Neural cell (in vitro differentiated cells): Measurements from ENCODE around the gene MFSD8. TPM values are rescaled to one million over a fixed set of nuclear protein-coding genes. Genes with fewer than 3 reads are reported as not detected.

Source experiments
- H2AFZ ChIP-seq: fragments of 200-600, 300-800 bp; sonication (generic), shearing (Covaris generic); 2 replicates; pipeline ENCODE4 v1.6.0; 2014; ENCODE audit warnings: low read depth, mild to moderate bottlenecking, antibody characterized with exemption, low read length, moderate library complexity
- H3F3A ChIP-seq: fragments of 200-600 bp; shearing (Covaris generic); 2 replicates; pipeline ENCODE4 v1.6.1; 2016; ENCODE audit warnings: mild to moderate bottlenecking, moderate library complexity, mixed read lengths, antibody characterized with exemption, low read length; ENCODE audit not compliant: insufficient read depth, poor library complexity, severe bottlenecking
- H3K27ac ChIP-seq: fragments of 200-600, 300-800 bp; sonication (generic), shearing (Covaris generic); 2 replicates; pipeline ENCODE4 v1.5.1; 2014; ENCODE audit warnings: mild to moderate bottlenecking, low read length, moderate library complexity
- H3K27me3 ChIP-seq: fragments of 300-800, 200-600 bp; sonication (generic), shearing (Covaris generic); 2 replicates; pipeline ENCODE4 v1.6.0; 2014; ENCODE audit warnings: mild to moderate bottlenecking, low read depth, low read length, moderate library complexity; ENCODE audit not compliant: insufficient read depth
- H3K36me3 ChIP-seq: fragments of 300-800, 200-600 bp; sonication (generic), shearing (Covaris generic); 2 replicates; pipeline ENCODE4 v1.5.1; 2014; ENCODE audit warnings: mild to moderate bottlenecking, antibody characterized with exemption, low read length, moderate library complexity; ENCODE audit not compliant: insufficient read depth
- H3K4me2 ChIP-seq: fragments of 300-800, 200-600 bp; sonication (generic), shearing (Covaris generic); 2 replicates; pipeline ENCODE4 v1.6.0; 2014; ENCODE audit warnings: mild to moderate bottlenecking, low read length
- H3K4me3 ChIP-seq: fragments of 300-800, 200-600 bp; sonication (generic), shearing (Covaris generic); 2 replicates; pipeline ENCODE4 v1.5.1; 2014; ENCODE audit warnings: mild to moderate bottlenecking, low read length, moderate library complexity
- H3K79me2 ChIP-seq: fragments of 200-600 bp; shearing (Covaris generic); replicated peaks from 2 replicates; pipeline ENCODE4 v1.6.0; 2014; ENCODE audit warnings: mild to moderate bottlenecking, low read length, moderate library complexity; ENCODE audit not compliant: insufficient read depth
- H3K9ac ChIP-seq: fragments of 300-800, 200-600 bp; sonication (generic), shearing (Covaris generic); 2 replicates; pipeline ENCODE4 v1.6.1; 2016; ENCODE audit warnings: mild to moderate bottlenecking, low read length, mixed read lengths
- H3K9me2 ChIP-seq: fragments of 200-600 bp; shearing (Covaris generic); 2 replicates; pipeline ENCODE4 v1.6.1; 2016; ENCODE audit warnings: mild to moderate bottlenecking, low read length, mixed read lengths; ENCODE audit not compliant: insufficient read depth
- H3K9me3 ChIP-seq: fragments of 200-600, 300-800 bp; sonication (generic), shearing (Covaris generic); 2 replicates; pipeline ENCODE4 v1.6.1; 2016; ENCODE audit warnings: mild to moderate bottlenecking, mixed run types, low read length, moderate library complexity, mixed read lengths
- H4K20me1 ChIP-seq: fragments of 200-600 bp; shearing (Covaris generic); 2 replicates; pipeline ENCODE4 v1.6.1; 2016; ENCODE audit warnings: mild to moderate bottlenecking, mixed run types; ENCODE audit not compliant: insufficient read depth
- CTCF ChIP-seq: fragments of 450-650 bp; IDR thresholded peaks from 2 replicates; pipeline ENCODE4 v1.5.1; 2014; ENCODE audit warnings: antibody characterized with exemption, mild to moderate bottlenecking, moderate library complexity; ENCODE audit not compliant: poor library complexity, severe bottlenecking
- EP300 ChIP-seq: fragments of 450-650 bp; conservative IDR thresholded peaks from 2 replicates; pipeline ENCODE4 v1.6.1; 2014; ENCODE audit warnings: antibody characterized with exemption, mild to moderate bottlenecking, moderate library complexity; ENCODE audit not compliant: poor library complexity, severe bottlenecking
- EZH2 ChIP-seq: fragments of 200-600, 300-800 bp; shearing (Covaris generic), sonication (generic); IDR thresholded peaks from 2 replicates; pipeline ENCODE4 v1.6.1; 2014; ENCODE audit warnings: antibody characterized with exemption, low read length, borderline replicate concordance, mild to moderate bottlenecking; ENCODE audit not compliant: insufficient read depth, poor library complexity, severe bottlenecking
- MXI1 ChIP-seq: fragments of 450-650 bp; conservative IDR thresholded peaks from 2 replicates; pipeline ENCODE4 v1.6.1; 2014; ENCODE audit warnings: antibody characterized with exemption, mild to moderate bottlenecking; ENCODE audit not compliant: poor library complexity, severe bottlenecking
- POLR2AphosphoS5 ChIP-seq: IDR thresholded peaks from 2 replicates; pipeline ENCODE4 v1.6.1; 2012
- RAD21 ChIP-seq: fragments of 450-650 bp; conservative IDR thresholded peaks from 2 replicates; pipeline ENCODE4 v1.6.1; 2014; ENCODE audit warnings: antibody characterized with exemption, mild to moderate bottlenecking, moderate library complexity
- REST ChIP-seq: IDR thresholded peaks from 2 replicates; pipeline ENCODE4 v1.6.1; 2012; ENCODE audit warnings: borderline replicate concordance
- SMC3 ChIP-seq: fragments of 450-650 bp; conservative IDR thresholded peaks from 2 replicates; pipeline ENCODE4 v1.6.1; 2014; ENCODE audit warnings: antibody characterized with exemption, mild to moderate bottlenecking, moderate library complexity; ENCODE audit not compliant: poor library complexity
- TAF1 ChIP-seq: IDR thresholded peaks from 2 replicates; pipeline ENCODE4 v1.6.1; 2012; ENCODE audit warnings: low read depth
- polyA plus RNA-seq: library from polyadenylated mRNA; depleted of rRNA; stranded (reverse); fragments of >200 nt; gene quantifications from 2 replicates; pipeline ENCODE4 v1.2.3, GENCODE V29; 2014

Gene MFSD8
- polyA plus RNA-seq, 1 donor from 2014 or later: 92.9 TPM

GRCh38 chr4:127870688-127871087 lies 94.3 kb downstream of the MFSD8 start:
- Histone ChIP-seq H3K36me3 (no peaks in the 10 kb centered on the region), H3K27ac (no peak overlapping the region), H3K27me3 (no peaks in the 10 kb centered on the region), H3K4me3 (no peak overlapping the region), H3K4me2 (no peak overlapping the region), H3K79me2 (no peaks in the 10 kb centered on the region), H2AFZ (no peak overlapping the region), H3K9ac (no peak overlapping the region), H3K9me3 (no peaks in the 10 kb centered on the region), H3F3A (no peaks in the 10 kb centered on the region), H4K20me1 (no peaks in the 10 kb centered on the region), H3K9me2 (no peaks in the 10 kb centered on the region)
- TF ChIP-seq CTCF (no peak), TAF1 (no peak), MXI1 (no peak), EZH2 (no peak), RAD21 (no peak), REST (no peak), SMC3 (no peak), POLR2AphosphoS5 (no peak), EP300 (no peak)

GRCh38 chr4:127870281-127870680 lies 94.7 kb downstream of the MFSD8 start:
- Histone ChIP-seq H3K4me3 (no peak overlapping the region), H3F3A (no peaks in the 10 kb centered on the region), H3K79me2 (no peaks in the 10 kb centered on the region), H2AFZ (no peak overlapping the region), H3K36me3 (no peaks in the 10 kb centered on the region), H3K9me2 (no peaks in the 10 kb centered on the region), H3K27ac (no peak overlapping the region), H3K9ac (no peak overlapping the region), H3K4me2 (no peak overlapping the region), H3K27me3 (no peaks in the 10 kb centered on the region), H4K20me1 (no peaks in the 10 kb centered on the region), H3K9me3 (no peaks in the 10 kb centered on the region)
- TF ChIP-seq REST (no peak), SMC3 (no peak), POLR2AphosphoS5 (no peak), TAF1 (no peak), EP300 (no peak), EZH2 (no peak), RAD21 (no peak), MXI1 (no peak), CTCF (no peak)
